ENCODE results near the gene AK5. TPM values are rescaled to one million over a fixed set of nuclear protein-coding genes. Genes with fewer than 3 reads are reported as not detected.
"Not testable (repeated sequence)": the region's sequence is repeated elsewhere in the genome, so short reads cannot be mapped to it uniquely, and the experiment has no call there.

The AK5 gene
- total RNA-seq, 1 donor from 2014 or later = 1.8 TPM

DNA sequence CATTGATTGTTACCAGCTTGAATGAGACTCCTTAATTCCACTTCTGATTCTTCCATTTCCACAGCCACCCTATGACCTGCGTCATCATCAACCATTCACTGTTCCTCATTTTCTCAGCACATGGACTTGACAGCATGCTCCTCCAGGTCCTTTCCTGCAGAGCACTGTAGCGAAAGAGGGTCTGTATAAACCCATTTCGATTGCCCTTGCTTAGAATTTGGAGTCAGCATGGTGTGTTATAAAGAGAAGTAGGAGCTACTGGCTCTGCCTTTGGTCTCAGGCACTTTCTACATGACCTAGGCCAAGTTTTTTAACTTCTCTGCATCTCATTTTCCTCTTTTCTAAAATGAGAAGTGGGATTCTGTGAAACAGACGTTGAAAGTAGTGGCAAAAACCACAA is 133.8 kb downstream of the AK5 start:
- TF ChIP-seq, protein P1, sequence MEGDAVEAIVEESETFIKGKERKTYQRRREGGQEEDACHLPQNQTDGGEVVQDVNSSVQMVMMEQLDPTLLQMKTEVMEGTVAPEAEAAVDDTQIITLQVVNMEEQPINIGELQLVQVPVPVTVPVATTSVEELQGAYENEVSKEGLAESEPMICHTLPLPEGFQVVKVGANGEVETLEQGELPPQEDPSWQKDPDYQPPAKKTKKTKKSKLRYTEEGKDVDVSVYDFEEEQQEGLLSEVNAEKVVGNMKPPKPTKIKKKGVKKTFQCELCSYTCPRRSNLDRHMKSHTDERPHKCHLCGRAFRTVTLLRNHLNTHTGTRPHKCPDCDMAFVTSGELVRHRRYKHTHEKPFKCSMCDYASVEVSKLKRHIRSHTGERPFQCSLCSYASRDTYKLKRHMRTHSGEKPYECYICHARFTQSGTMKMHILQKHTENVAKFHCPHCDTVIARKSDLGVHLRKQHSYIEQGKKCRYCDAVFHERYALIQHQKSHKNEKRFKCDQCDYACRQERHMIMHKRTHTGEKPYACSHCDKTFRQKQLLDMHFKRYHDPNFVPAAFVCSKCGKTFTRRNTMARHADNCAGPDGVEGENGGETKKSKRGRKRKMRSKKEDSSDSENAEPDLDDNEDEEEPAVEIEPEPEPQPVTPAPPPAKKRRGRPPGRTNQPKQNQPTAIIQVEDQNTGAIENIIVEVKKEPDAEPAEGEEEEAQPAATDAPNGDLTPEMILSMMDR (IDR thresholded peaks at IDR 0.05; ENCODE audit: insufficient read depth, low read length, poor library complexity, severe bottlenecking) = no peak
- no peak overlapping the region for H3K4me3 ChIP-seq (ENCODE audit: low read depth, low read length)
- no peak for DNase-seq (ENCODE audit: low read depth)
- no peaks in the 10 kb centered on the region for H3K36me3 ChIP-seq (ENCODE audit: control insufficient read depth, insufficient read depth, low read length)
- no peaks in the 10 kb centered on the region for H3K27me3 ChIP-seq (ENCODE audit: control insufficient read depth, insufficient read depth, low read length)

- Histone ChIP-seq H3K36me3 (ENCODE audit: control insufficient read depth, insufficient read depth, low read length) (no peaks in the 10 kb centered on the region), H3K4me3 (ENCODE audit: low read depth, low read length) (no peak overlapping the region), H3K27me3 (ENCODE audit: control insufficient read depth, insufficient read depth, low read length) (no peaks in the 10 kb centered on the region)
- TF ChIP-seq, protein P1 (IDR thresholded peaks at IDR 0.05; ENCODE audit: insufficient read depth, low read length, poor library complexity, severe bottlenecking) = peak; percentile 48
- DNase-seq (ENCODE audit: low read depth) = no peak
Observed at GRCh38 chr1:77416692-77417450, 135.1 kb downstream of the AK5 start.

- H3K36me3 ChIP-seq (ENCODE audit: control insufficient read depth, insufficient read depth, low read length); H3K27me3 ChIP-seq (ENCODE audit: control insufficient read depth, insufficient read depth, low read length); DNase-seq (ENCODE audit: low read depth); H3K4me3 ChIP-seq (ENCODE audit: low read depth, low read length): not testable (repeated sequence)
Observed at GRCh38 chr1:77418055-77418454, 136.2 kb downstream of the AK5 start.

DNA sequence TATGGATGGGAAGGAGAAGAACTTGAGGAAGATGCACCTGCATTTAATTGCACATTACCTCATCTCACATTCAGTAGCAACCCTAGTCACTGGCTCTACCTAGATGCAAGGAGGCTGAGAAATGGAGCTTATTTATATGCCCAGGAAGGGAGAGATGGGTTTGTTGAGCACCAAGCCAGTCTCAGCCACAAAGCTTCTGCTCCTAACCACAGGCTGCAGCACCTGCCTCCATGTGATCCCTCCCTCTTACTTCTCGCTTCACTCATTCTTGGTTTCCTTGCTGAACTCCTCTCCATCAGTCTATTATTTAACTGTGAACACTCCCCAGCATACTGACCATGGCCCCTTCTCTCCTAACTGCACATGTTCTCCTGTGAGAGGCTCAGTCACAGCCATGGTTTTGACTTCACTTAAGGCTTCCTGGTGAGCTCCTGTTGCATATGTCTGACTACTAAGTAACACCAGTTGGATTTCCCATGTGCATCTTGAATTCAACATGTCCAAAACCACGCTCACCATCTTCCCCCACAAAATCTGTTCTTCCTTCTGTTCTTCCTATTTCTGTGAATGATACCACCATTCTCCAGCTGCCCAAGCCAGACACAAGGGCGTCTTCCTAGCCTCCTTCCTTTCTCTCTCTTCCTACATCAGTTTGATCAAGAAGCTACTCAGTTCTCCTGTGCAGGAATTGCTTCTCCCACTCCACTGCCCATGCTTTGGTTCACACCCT is 139.8 kb downstream of the AK5 start:
- no peak for DNase-seq (ENCODE audit: low read depth)
- no peaks in the 10 kb centered on the region for H3K36me3 ChIP-seq (ENCODE audit: control insufficient read depth, insufficient read depth, low read length)
- no peak overlapping the region for H3K4me3 ChIP-seq (ENCODE audit: low read depth, low read length)
- TF ChIP-seq, protein P1 (IDR thresholded peaks at IDR 0.05; ENCODE audit: insufficient read depth, low read length, poor library complexity, severe bottlenecking) = no peak
- no peaks in the 10 kb centered on the region for H3K27me3 ChIP-seq (ENCODE audit: control insufficient read depth, insufficient read depth, low read length)

DNA sequence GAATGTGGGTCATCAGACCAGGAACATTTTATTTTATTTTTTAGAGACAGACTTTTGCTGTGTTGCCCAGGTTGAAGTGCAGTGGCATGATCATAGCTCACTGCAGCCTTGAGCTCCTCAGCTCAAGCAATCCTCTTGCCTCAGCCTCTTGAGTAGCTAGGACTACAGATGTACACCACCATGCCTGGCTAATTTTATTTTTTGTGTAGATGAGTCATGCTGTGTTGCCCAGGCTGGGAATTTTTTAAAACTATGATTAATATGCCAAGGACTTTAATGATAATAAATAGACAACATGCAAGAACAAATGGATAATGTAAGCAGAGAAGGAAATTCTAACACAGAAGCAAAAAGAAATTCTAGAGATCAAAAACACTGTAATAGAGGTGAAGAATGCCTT is 142.4 kb downstream of the AK5 start:
- Histone ChIP-seq H3K4me3 (ENCODE audit: low read depth, low read length) (no peak overlapping the region), H3K27me3 (ENCODE audit: control insufficient read depth, insufficient read depth, low read length) (no peaks in the 10 kb centered on the region), H3K36me3 (ENCODE audit: control insufficient read depth, insufficient read depth, low read length) (no peaks in the 10 kb centered on the region)
- TF ChIP-seq, protein P1 (IDR thresholded peaks at IDR 0.05; ENCODE audit: insufficient read depth, low read length, poor library complexity, severe bottlenecking) = no peak
- no peak for DNase-seq (ENCODE audit: low read depth)

DNA sequence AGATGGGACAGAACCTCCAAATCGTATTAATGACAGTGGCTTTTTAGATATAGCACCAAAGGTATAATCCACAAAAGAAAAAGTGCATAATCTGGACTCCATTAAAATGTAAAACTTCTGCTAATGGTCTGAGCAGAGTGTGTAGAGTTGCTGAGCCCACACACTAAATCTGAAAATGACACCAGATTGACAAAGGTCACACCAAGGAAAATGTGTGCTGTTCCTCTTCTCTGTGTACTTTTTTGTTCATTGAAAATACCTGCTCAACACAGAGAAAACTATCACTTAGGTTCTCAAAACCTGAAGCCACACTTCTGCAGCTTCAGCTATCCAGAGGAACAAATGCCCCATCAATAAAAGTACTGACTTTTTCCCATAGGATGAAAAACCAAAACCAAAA is 146.2 kb downstream of the AK5 start:
- Histone ChIP-seq H3K27me3 (ENCODE audit: control insufficient read depth, insufficient read depth, low read length) (no peaks in the 10 kb centered on the region), H3K36me3 (ENCODE audit: control insufficient read depth, insufficient read depth, low read length) (no peaks in the 10 kb centered on the region), H3K4me3 (ENCODE audit: low read depth, low read length) (no peak overlapping the region)
- TF ChIP-seq, protein P1 (IDR thresholded peaks at IDR 0.05; ENCODE audit: insufficient read depth, low read length, poor library complexity, severe bottlenecking) = no peak
- DNase-seq (ENCODE audit: low read depth) = no peak

Measured in kidney epithelial cell (primary cell).